ENCODE data around the gene CDK10.

DNA sequence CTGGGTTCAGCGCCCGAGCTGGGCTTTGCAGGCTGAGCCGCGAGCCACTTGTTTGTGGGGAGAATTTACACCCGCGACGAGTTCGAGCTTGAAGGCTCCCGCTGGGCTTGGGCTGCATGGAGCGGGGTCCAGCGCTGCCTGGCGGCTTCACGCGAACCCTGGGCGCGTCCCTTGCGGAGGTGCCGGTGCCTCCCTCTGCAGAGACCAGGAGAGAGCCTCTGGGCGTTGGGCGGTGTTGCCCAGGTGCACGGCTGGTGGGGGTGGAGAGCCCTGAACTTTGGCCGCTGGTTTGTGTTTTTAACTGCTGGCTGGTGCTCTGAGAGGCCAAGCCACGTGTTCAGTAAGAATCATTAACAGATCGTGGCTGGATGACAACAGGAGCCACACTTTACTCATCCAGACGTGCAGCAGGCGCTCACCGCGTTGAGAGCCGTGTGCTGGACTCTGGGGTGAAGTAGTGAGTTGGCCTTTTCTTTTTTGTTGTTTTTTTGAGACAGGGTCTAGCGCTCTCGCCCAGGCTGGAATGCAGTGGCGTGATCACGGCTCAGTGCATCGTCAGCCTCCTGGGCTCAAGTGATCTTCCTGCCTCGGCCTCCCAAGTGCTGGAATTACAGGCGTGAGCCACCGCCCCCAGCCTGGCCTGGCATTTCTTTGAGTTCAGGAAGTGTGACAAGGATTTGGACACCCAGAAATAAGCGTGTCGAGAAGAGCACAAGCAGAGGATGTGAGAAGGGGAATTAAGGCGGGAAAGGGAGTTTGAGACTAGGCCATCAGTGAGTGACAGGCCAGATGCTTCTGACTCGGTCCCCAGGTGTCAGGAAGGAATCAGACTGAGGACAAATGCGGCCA lies 827 bp downstream of the CDK10 start:
- TF ChIP-seq EZH2 (IDR thresholded peaks at IDR 0.05; ENCODE audit: borderline replicate concordance, insufficient read depth, low read length, poor library complexity, severe bottlenecking) (no peak), POLR2AphosphoS5 (IDR thresholded peaks at IDR 0.05) (no peak), EP300 (conservative IDR thresholded peaks at IDR 0.05; ENCODE audit: poor library complexity, severe bottlenecking) (no peak), TAF1 (IDR thresholded peaks at IDR 0.05; ENCODE audit: low read depth) (no peak), MXI1 (conservative IDR thresholded peaks at IDR 0.05; ENCODE audit: poor library complexity, severe bottlenecking) (no peak)
- TF ChIP-seq, protein P1, sequence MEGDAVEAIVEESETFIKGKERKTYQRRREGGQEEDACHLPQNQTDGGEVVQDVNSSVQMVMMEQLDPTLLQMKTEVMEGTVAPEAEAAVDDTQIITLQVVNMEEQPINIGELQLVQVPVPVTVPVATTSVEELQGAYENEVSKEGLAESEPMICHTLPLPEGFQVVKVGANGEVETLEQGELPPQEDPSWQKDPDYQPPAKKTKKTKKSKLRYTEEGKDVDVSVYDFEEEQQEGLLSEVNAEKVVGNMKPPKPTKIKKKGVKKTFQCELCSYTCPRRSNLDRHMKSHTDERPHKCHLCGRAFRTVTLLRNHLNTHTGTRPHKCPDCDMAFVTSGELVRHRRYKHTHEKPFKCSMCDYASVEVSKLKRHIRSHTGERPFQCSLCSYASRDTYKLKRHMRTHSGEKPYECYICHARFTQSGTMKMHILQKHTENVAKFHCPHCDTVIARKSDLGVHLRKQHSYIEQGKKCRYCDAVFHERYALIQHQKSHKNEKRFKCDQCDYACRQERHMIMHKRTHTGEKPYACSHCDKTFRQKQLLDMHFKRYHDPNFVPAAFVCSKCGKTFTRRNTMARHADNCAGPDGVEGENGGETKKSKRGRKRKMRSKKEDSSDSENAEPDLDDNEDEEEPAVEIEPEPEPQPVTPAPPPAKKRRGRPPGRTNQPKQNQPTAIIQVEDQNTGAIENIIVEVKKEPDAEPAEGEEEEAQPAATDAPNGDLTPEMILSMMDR (IDR thresholded peaks at IDR 0.05; ENCODE audit: poor library complexity, severe bottlenecking), result no peak

Data from neural cell (in vitro differentiated cells).